GM19372 (cell line): Measurements from ENCODE around the gene ZNF653.
"Not testable (repeated sequence)": the region's sequence is repeated elsewhere in the genome, so short reads cannot be mapped to it uniquely, and the experiment has no call there.

Experiments used
- ATAC-seq: cut with Tn5 transposase; IDR thresholded peaks from one replicate; pipeline ENCODE4 v1.9.1; 2021; ENCODE audit warnings: mild to moderate bottlenecking, low read depth, moderate library complexity; ENCODE audit not compliant: unreplicated experiment

The ZNF653 gene

GRCh38 chr19:11435833-11436313, 69.8 kb downstream of the ZNF653 start:
- ATAC-seq: no peak

- ATAC-seq: peak; percentile 86
Observed at GRCh38 chr19:11435057-11435832, 70.4 kb downstream of the ZNF653 start, which contains the start of the genes ODAD3 and PRKCSH. TSS of gene ODAD3 (minus strand) at chr19:11435121. CDS start at chr19:11435016, 105 bp downstream. TSS of gene PRKCSH (plus strand) at chr19:11435635. CDS start at chr19:11436118, 483 bp downstream.

GRCh38 chr19:11434703-11435056, 71.0 kb downstream of the ZNF653 start:
- no peak for ATAC-seq

GRCh38 chr19:11433526-11433925, 72.1 kb downstream of the ZNF653 start:
- not testable (repeated sequence) for ATAC-seq
